Immature natural killer cell (primary cell): Measurements from ENCODE around the gene CBL. TPM values are rescaled to one million over a fixed set of nuclear protein-coding genes. Genes with fewer than 3 reads are reported as not detected.
"Not testable (repeated sequence)": the region's sequence is repeated elsewhere in the genome, so short reads cannot be mapped to it uniquely, and the experiment has no call there.

ENCODE experiments used
- DNase-seq, 3 donors: peaks; one replicate each; pipeline ENCODE4 v3.0.0; 2022; ENCODE audit warnings: mixed read lengths in 1 of 3
- H3K27ac Mint-ChIP-seq, 6 donors: one replicate each; pipeline ENCODE4 v1.8.0; 2020; ENCODE audit warnings: mixed read lengths in 6 of 6, mild to moderate bottlenecking in 5 of 6, inconsistent platforms in 4 of 6, moderate library complexity in 3 of 6
- H3K27me3 Mint-ChIP-seq, 3 donors: one replicate each; pipeline ENCODE4 v1.8.0; 2020 to 2021; ENCODE audit warnings: low read depth in 3 of 3, mild to moderate bottlenecking in 3 of 3, mixed read lengths in 3 of 3, moderate library complexity in 3 of 3, inconsistent platforms in 1 of 3
- H3K36me3 Mint-ChIP-seq, 3 donors: one replicate each; pipeline ENCODE4 v1.8.0; 2020; ENCODE audit warnings: mixed read lengths in 3 of 3, inconsistent platforms in 2 of 3, mild to moderate bottlenecking in 2 of 3
- H3K4me1 Mint-ChIP-seq, 2 donors: one replicate each; pipeline ENCODE4 v1.8.0; 2020; ENCODE audit warnings: inconsistent platforms in 2 of 2, mild to moderate bottlenecking in 2 of 2, mixed read lengths in 2 of 2, moderate library complexity in 1 of 2
- H3K4me3 Mint-ChIP-seq, 5 donors: one replicate each; pipeline ENCODE4 v1.8.0; 2020; ENCODE audit warnings: mild to moderate bottlenecking in 5 of 5, mixed read lengths in 5 of 5, inconsistent platforms in 3 of 5, moderate library complexity in 3 of 5
- H3K9me3 Mint-ChIP-seq, 6 donors: one replicate each; pipeline ENCODE4 v1.8.0; 2020; ENCODE audit warnings: mild to moderate bottlenecking in 6 of 6, mixed read lengths in 6 of 6, inconsistent platforms in 4 of 6, moderate library complexity in 3 of 6
- polyA plus RNA-seq, 3 donors: library from polyadenylated mRNA; unstranded; fragments of 300-500 nt; fragmentation: Illumina TruSeq; gene quantifications; one replicate each; pipeline ENCODE4 v1.2.3, GENCODE V29; 2021

The CBL gene
- 1 to 10 TPM; 1.1 to 9.6 (median 5.0) TPM for polyA plus RNA-seq

GRCh38 chr11:119205574-119206510, at the start of gene CBL:
CBL (plus strand) TSS chr11:119206339; CDS start chr11:119206418, 79 bp downstream.
- Mint-ChIP-seq H3K36me3 (no peaks in the 10 kb centered on the region), H3K27me3 (peaks cover 4 to 20% (median 7%) of the 10 kb centered on the region in 3 donors), H3K9me3 (no peaks in the 10 kb centered on the region), H3K4me3 (peak within 1 kb of the TSS; percentile 90 to 98 (median 93)), H3K4me1 (peaks cover 21 to 44% of the 10 kb centered on the region in 2 donors), H3K27ac (peak within 1 kb of the TSS; percentile 77 to 97 (median 90))
- DNase-seq, result peak; percentile 88 to 92 (median 91)

- Mint-ChIP-seq H3K4me3 (no peak overlapping the region), H3K27ac (no peak overlapping the region), H3K27me3 (peaks cover 5 to 11% (median 6%) of the 10 kb centered on the region in 3 donors), H3K36me3 (no peaks in the 10 kb centered on the region), H3K4me1 (no peaks in the 10 kb centered on the region), H3K9me3 (no peaks in the 10 kb centered on the region)
- no peak for DNase-seq
Measured at GRCh38 chr11:119156496-119156895, 49.6 kb upstream of the CBL start.

- no peak for DNase-seq
- Mint-ChIP-seq H3K4me3 (no peak overlapping the region), H3K36me3 (no peaks in the 10 kb centered on the region), H3K27me3 (peaks cover 5 to 9% (median 5%) of the 10 kb centered on the region in 3 donors), H3K27ac (no peak overlapping the region), H3K9me3 (no peaks in the 10 kb centered on the region), H3K4me1 (no peaks in the 10 kb centered on the region)
Measured at GRCh38 chr11:119157063-119157462, 49.1 kb upstream of the CBL start.

- Mint-ChIP-seq H3K9me3 (no peaks in the 10 kb centered on the region), H3K4me1 (no peaks in the 10 kb centered on the region), H3K4me3 (no peak overlapping the region), H3K27me3 (peaks cover 4 to 5% (median 5%) of the 10 kb centered on the region in 3 donors), H3K36me3 (no peaks in the 10 kb centered on the region), H3K27ac (no peak overlapping the region)
- no peak for DNase-seq
Measured at GRCh38 chr11:119158467-119158866, 47.7 kb upstream of the CBL start.

GRCh38 chr11:119160151-119160550, 46.0 kb upstream of the CBL start:
- Mint-ChIP-seq H3K4me3 (no peak overlapping the region), H3K9me3 (no peaks in the 10 kb centered on the region), H3K27me3 (peaks cover 0 to 2% (median 1%) of the 10 kb centered on the region in 3 donors), H3K27ac (no peak overlapping the region), H3K36me3 (no peaks in the 10 kb centered on the region), H3K4me1 (no peaks in the 10 kb centered on the region)
- DNase-seq, result no peak

- no peak overlapping the region for H3K4me3 Mint-ChIP-seq
- H3K9me3 Mint-ChIP-seq, result no peaks in the 10 kb centered on the region
- no peaks in the 10 kb centered on the region for H3K4me1 Mint-ChIP-seq
- H3K27me3 Mint-ChIP-seq, result no peaks in the 10 kb centered on the region
- no peak for DNase-seq
- no peaks in the 10 kb centered on the region for H3K36me3 Mint-ChIP-seq
- H3K27ac Mint-ChIP-seq, result no peak overlapping the region
Measured at GRCh38 chr11:119161871-119162270, 44.3 kb upstream of the CBL start.

- peaks cover 0 to 2% (median 0%) of the 10 kb centered on the region in 3 donors for H3K27me3 Mint-ChIP-seq
- H3K4me3 Mint-ChIP-seq, result no peak overlapping the region
- no peaks in the 10 kb centered on the region for H3K36me3 Mint-ChIP-seq
- no peak overlapping the region for H3K27ac Mint-ChIP-seq
- no peak for DNase-seq
- peaks cover 5 to 14% of the 10 kb centered on the region in 2 donors for H3K4me1 Mint-ChIP-seq
- H3K9me3 Mint-ChIP-seq, result no peaks in the 10 kb centered on the region
Measured at GRCh38 chr11:119166368-119167076, 39.6 kb upstream of the CBL start.

GRCh38 chr11:119167077-119167458, 39.1 kb upstream of the CBL start:
- H3K27me3 Mint-ChIP-seq, H3K36me3 Mint-ChIP-seq, DNase-seq, H3K4me3 Mint-ChIP-seq, H3K27ac Mint-ChIP-seq, H3K9me3 Mint-ChIP-seq: not testable (repeated sequence)
- H3K4me1 Mint-ChIP-seq, result peaks cover 5 to 14% of the 10 kb centered on the region in 2 donors

- no peaks in the 10 kb centered on the region for H3K9me3 Mint-ChIP-seq
- H3K36me3 Mint-ChIP-seq, result no peaks in the 10 kb centered on the region
- peak overlapping the region in 4 of 5 donors; percentile 81 to 88 (median 83) for H3K4me3 Mint-ChIP-seq
- H3K27me3 Mint-ChIP-seq, result peaks cover 0 to 2% (median 0%) of the 10 kb centered on the region in 3 donors
- no peak for DNase-seq
- peak overlapping the region; percentile 76 to 93 (median 89) for H3K27ac Mint-ChIP-seq
- peaks cover 5 to 14% of the 10 kb centered on the region in 2 donors for H3K4me1 Mint-ChIP-seq
Measured at GRCh38 chr11:119167933-119168332, 38.2 kb upstream of the CBL start.

GRCh38 chr11:119168471-119169281, 37.5 kb upstream of the CBL start, which contains the start of gene NLRX1:
NLRX1 (plus strand) TSS chr11:119168725; CDS start chr11:119171404, 2,679 bp downstream.
- Mint-ChIP-seq H3K4me3 (peak within 1 kb of the TSS; percentile 87 to 89 (median 88)), H3K27ac (peak within 1 kb of the TSS; percentile 85 to 93 (median 91)), H3K36me3 (no peaks in the 10 kb centered on the region), H3K4me1 (peaks cover 5 to 14% of the 10 kb centered on the region in 2 donors), H3K27me3 (peaks cover 0 to 2% (median 0%) of the 10 kb centered on the region in 3 donors), H3K9me3 (no peaks in the 10 kb centered on the region)
- DNase-seq, result peak; percentile 79 to 84 (median 83)

GRCh38 chr11:119169282-119169719, 36.8 kb upstream of the CBL start:
- peak overlapping the region; percentile 85 to 93 (median 91) for H3K27ac Mint-ChIP-seq
- peaks cover 0 to 4% (median 0%) of the 10 kb centered on the region in 3 donors for H3K36me3 Mint-ChIP-seq
- no peak for DNase-seq
- H3K9me3 Mint-ChIP-seq, result no peaks in the 10 kb centered on the region
- H3K4me1 Mint-ChIP-seq, result peaks cover 5 to 14% of the 10 kb centered on the region in 2 donors
- H3K27me3 Mint-ChIP-seq, result peaks cover 0 to 2% (median 0%) of the 10 kb centered on the region in 3 donors
- H3K4me3 Mint-ChIP-seq, result peak overlapping the region; percentile 87 to 89 (median 88)

GRCh38 chr11:119172513-119172912, 33.6 kb upstream of the CBL start:
- peaks cover 0 to 16% (median 0%) of the 10 kb centered on the region in 3 donors for H3K36me3 Mint-ChIP-seq
- H3K27ac Mint-ChIP-seq, result no peak overlapping the region
- peaks cover 0 to 2% (median 0%) of the 10 kb centered on the region in 3 donors for H3K27me3 Mint-ChIP-seq
- no peak overlapping the region for H3K4me3 Mint-ChIP-seq
- no peaks in the 10 kb centered on the region for H3K9me3 Mint-ChIP-seq
- no peak for DNase-seq
- peaks cover 5 to 17% of the 10 kb centered on the region in 2 donors for H3K4me1 Mint-ChIP-seq

GRCh38 chr11:119173453-119173852, 32.7 kb upstream of the CBL start:
- Mint-ChIP-seq H3K36me3 (peaks cover 0 to 16% (median 0%) of the 10 kb centered on the region in 3 donors), H3K4me1 (peaks cover 5 to 12% of the 10 kb centered on the region in 2 donors), H3K27me3 (peaks cover 0 to under 1% (median 0%) of the 10 kb centered on the region in 3 donors), H3K4me3 (no peak overlapping the region), H3K9me3 (no peaks in the 10 kb centered on the region), H3K27ac (no peak overlapping the region)
- no peak for DNase-seq
